Cerebellar nuclear complex (tissue), 1 donor: ENCODE data around the gene RAB7A.
"Not testable (repeated sequence)": the region's sequence is repeated elsewhere in the genome, so short reads cannot be mapped to it uniquely, and the experiment has no call there.

Source experiments
- DNase-seq, 2 experiments: peaks; one replicate each; lab custom pipeline; 2025; lab: John Stamatoyannopoulos, UW

The RAB7A gene

GRCh38 chr3:128760042-128760441, 34.1 kb downstream of the RAB7A start:
- no peak for DNase-seq

- DNase-seq, result no peak
Observed at GRCh38 chr3:128760881-128761280, 34.9 kb downstream of the RAB7A start.

DNA sequence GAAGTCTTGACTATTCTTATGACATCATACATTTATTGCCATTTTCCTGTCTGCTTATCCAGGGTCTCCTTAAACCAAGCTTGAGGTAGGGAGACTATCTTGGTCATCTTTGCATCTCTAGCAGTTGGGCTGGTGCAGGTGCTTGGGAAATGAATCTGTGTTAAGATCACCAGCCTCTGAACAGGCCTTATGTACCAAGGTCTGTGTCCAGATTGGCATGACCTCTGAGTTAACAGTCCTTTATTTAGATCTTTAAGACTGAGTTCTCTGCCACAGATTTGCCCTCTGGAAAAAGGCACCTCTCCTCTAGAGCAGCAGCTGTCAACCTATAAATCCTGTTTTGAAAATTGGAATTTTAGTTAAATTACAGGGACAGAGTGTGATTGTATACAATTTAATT, 35.4 kb downstream of the RAB7A start:
- DNase-seq, result no peak

DNA sequence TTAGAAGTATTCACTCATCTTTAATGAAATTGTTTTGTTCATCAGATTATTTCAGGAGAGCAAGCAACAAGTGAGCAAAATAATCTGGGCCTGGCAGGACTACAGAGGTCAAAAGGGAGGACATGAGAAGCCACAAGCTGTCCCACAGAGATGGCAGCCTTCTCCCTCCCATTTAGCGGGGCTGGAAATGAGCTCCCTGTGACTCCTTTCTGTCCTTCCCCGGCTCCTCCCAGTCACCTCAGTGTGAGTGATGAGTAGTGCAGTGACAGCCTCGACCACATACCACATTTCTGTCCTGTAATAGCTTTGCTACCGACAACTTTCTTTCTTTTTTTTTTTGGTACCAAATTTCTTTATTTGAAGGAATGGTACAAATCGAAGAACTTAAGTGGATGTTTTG, 38.0 kb downstream of the RAB7A start:
- DNase-seq, result no peak

GRCh38 chr3:128764863-128765262, 38.9 kb downstream of the RAB7A start:
- DNase-seq, result no peak

DNA sequence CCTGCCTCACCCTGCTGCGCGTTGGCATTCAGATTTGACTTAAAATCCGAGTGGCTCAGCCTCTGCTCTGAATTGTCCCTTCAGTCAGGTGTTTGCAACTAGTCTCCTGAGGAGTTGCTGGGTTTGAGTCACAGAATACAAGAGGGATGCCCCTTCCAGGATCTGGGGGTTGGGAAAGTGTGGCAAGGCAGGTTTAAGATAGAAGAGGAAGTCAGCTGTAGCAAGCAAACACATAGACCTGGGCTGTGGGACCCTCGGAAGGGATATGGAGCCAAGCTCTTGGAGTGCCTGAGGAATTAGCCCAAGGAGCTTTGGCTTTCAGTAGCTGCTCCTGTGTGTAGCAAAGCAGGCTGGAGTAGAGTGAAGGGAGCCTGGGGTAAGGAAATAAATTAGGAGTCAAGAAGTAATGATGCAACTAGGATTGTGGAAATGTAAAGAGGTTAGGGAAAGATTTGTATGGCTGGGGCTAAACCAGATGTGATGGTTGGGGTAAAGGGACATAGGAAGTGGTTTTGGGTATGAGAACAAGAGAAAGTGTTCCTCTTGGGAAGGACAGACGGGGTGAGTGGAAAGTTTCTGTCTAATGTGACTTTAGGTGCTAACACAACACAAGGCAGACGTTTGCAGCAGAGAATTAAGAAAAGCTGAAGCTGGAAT, 41.2 kb downstream of the RAB7A start:
- DNase-seq, result no peak

GRCh38 chr3:128768471-128768870, 42.5 kb downstream of the RAB7A start:
- DNase-seq, result no peak

GRCh38 chr3:128770387-128770786, 44.4 kb downstream of the RAB7A start:
- DNase-seq, result no peak

- not testable (repeated sequence) for DNase-seq
Observed at GRCh38 chr3:128773189-128773588, 47.2 kb downstream of the RAB7A start.

- not testable (repeated sequence) for DNase-seq
Observed at GRCh38 chr3:128773592-128773991, 47.6 kb downstream of the RAB7A start.

- no peak for DNase-seq
Observed at GRCh38 chr3:128775241-128775640, 49.3 kb downstream of the RAB7A start.

DNA sequence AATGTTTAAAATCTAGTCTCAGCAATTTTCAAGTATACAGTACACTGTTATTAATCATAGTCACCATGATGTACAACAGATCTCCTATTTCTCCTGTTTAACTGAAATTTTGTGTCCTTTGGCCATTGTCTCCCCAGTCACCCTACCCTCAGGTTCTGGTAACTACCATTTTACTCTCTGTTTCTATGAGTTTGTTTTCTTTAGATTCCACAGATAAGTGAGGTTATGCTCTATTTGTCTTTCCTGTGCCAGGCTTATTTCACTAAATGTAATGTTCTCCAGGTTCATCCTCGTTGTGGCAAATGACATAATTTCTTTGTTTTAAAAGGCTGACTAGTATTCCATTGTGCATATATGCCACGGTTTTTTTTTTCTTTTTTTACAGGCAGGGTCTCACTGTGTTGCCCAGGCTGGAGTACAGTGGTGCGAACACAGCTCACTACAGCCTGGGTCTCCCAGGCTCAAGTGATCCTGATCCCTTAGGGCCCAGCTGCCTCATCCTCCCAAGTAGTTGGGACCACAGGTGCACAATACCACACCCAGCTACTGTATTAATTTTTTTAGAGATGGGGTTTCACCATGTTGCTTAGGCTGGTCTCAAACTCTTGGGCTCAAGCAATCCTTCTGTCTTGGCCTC, 50.0 kb downstream of the RAB7A start:
- DNase-seq, result no peak

GRCh38 chr3:128780101-128780837, 54.3 kb downstream of the RAB7A start:
- DNase-seq, result no peak

GRCh38 chr3:128781164-128781563, 55.2 kb downstream of the RAB7A start:
- DNase-seq, result no peak

GRCh38 chr3:128782282-128783146, 56.5 kb downstream of the RAB7A start:
- no peak for DNase-seq

GRCh38 chr3:128783774-128784173, 57.8 kb downstream of the RAB7A start:
- DNase-seq, result peak in 1 of 2 experiments; percentile 34

DNA sequence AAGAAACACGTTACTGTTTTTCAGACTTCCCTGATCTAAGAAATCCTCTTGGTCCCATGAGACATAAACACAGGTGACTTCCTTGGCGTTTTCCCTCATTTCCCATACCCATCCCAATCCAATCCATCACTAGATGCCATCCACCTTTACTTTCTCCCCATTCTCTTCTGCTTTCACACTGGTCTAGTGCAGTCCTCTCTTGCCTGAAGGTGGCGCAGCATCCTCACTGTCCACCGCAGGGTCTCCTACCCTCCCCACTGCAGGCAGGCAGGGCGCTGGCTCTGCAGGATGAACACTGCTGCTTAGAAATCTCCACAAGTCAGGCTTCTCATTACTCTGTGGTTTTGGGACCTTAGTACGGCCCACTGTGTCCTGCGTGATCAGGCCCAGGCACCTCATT, 58.2 kb downstream of the RAB7A start:
- DNase-seq, result peak; percentile 65 to 83

- no peak for DNase-seq
Observed at GRCh38 chr3:128784843-128785242, 58.9 kb downstream of the RAB7A start.

- DNase-seq, result no peak
Observed at GRCh38 chr3:128786434-128787020, 60.5 kb downstream of the RAB7A start.

GRCh38 chr3:128787256-128788253, 61.6 kb downstream of the RAB7A start:
- DNase-seq, result no peak
